Fibroblast of lung (primary cell): Measurements from ENCODE around the gene KIAA1549. TPM values are rescaled to one million over a fixed set of nuclear protein-coding genes. Genes with fewer than 3 reads are reported as not detected.

Experiments
- DNase-seq, 2 donors: peaks; one replicate each; pipeline versions ENCODE4 v3.0.0 to v3.0.0-alpha.2; 2010; ENCODE audit warnings: low read depth in 2 of 2
- H2AFZ ChIP-seq: 2 replicates; pipeline ENCODE4 v1.5.1; 2012; ENCODE audit warnings: low read length, control low read depth, inconsistent platforms
- H3K27ac ChIP-seq: 2 replicates; pipeline ENCODE4 v1.5.1; 2011; ENCODE audit warnings: low read length, control low read depth; ENCODE audit not compliant: insufficient read depth
- H3K27me3 ChIP-seq: 2 replicates; pipeline ENCODE4 v1.5.1; 2011; ENCODE audit warnings: mild to moderate bottlenecking, low read length; ENCODE audit not compliant: control insufficient read depth, insufficient read depth
- H3K36me3 ChIP-seq: 2 replicates; pipeline ENCODE4 v1.5.1; 2011; ENCODE audit warnings: low read length; ENCODE audit not compliant: control insufficient read depth, insufficient read depth
- H3K4me1 ChIP-seq: 2 replicates; pipeline ENCODE4 v1.5.1; 2011; ENCODE audit warnings: low read length; ENCODE audit not compliant: control insufficient read depth, insufficient read depth; ENCODE audit errors: extremely low read depth
- H3K4me2 ChIP-seq: 2 replicates; pipeline ENCODE4 v1.5.1; 2011; ENCODE audit warnings: low read length, control low read depth; ENCODE audit not compliant: insufficient read depth; ENCODE audit errors: extremely low read depth
- H3K4me3 ChIP-seq, 4 experiments: fragments of 200-600 bp in 1 of 4; sonication (generic) in 1 of 4; replicated peaks in 1 of 4; 2 replicates each; pipeline ENCODE4 v1.5.1; 2011 to 2016; ENCODE audit warnings: low read length in 4 of 4, low read depth in 3 of 4, mild to moderate bottlenecking in 3 of 4, control low read depth in 2 of 4, inconsistent platforms in 1 of 4, mixed read lengths in 1 of 4; ENCODE audit not compliant: insufficient read depth in 1 of 4; ENCODE audit errors: control extremely low read depth in 1 of 4
- H3K79me2 ChIP-seq: 2 replicates; pipeline ENCODE4 v1.5.1; 2012; ENCODE audit warnings: mild to moderate bottlenecking, low read length, inconsistent platforms; ENCODE audit not compliant: control insufficient read depth, insufficient read depth
- H3K9ac ChIP-seq: 2 replicates; pipeline ENCODE4 v1.5.1; 2011; ENCODE audit warnings: mild to moderate bottlenecking, low read length, control low read depth; ENCODE audit not compliant: insufficient read depth
- H3K9me3 ChIP-seq: 2 replicates; pipeline ENCODE4 v1.5.1; 2012; ENCODE audit warnings: low read depth, low read length; ENCODE audit not compliant: control insufficient read depth, insufficient read depth
- H4K20me1 ChIP-seq: 2 replicates; pipeline ENCODE4 v1.5.1; 2011; ENCODE audit warnings: low read length; ENCODE audit not compliant: control insufficient read depth, insufficient read depth; ENCODE audit errors: extremely low read depth
- EZH2 ChIP-seq: IDR thresholded peaks from 2 replicates; pipeline ENCODE4 v1.5.1; 2012; ENCODE audit warnings: low read length, control low read depth, mild to moderate bottlenecking; ENCODE audit errors: missing control alignments
- polyA plus RNA-seq, 2 donors: library from polyadenylated mRNA; depleted of rRNA in 1 of 2; stranded (reverse) in 1 of 2; unstranded in 1 of 2; fragments of >200 nt; gene quantifications; 2 replicates each; pipeline ENCODE4 v1.2.1, GENCODE V29; 2011 to 2012; ENCODE audit warnings: missing spikeins in 1 of 2
- total RNA-seq: library from RNA; depleted of rRNA; stranded (reverse); fragments of >200 nt; gene quantifications from 2 replicates; pipeline ENCODE4 v1.2.1, GENCODE V29; 2014
- TF ChIP-seq, protein P1 (sequence below), 2 donors: IDR thresholded peaks in 1 of 2; conservative IDR thresholded peaks in 1 of 2; 1 replicate in 1 of 2; 2 replicates in 1 of 2; pipeline ENCODE4 v1.5.1; 2011 to 2012; ENCODE audit warnings: low read length in 2 of 2, control low read depth in 1 of 2, inconsistent platforms in 1 of 2, low read depth in 1 of 2, mild to moderate bottlenecking in 1 of 2

KIAA1549 gene
- total and polyA plus RNA-seq, 2 donors (not counting 1 experiment from before 2014, with no cell fraction given): 0.48 to 0.66 TPM

DNA sequence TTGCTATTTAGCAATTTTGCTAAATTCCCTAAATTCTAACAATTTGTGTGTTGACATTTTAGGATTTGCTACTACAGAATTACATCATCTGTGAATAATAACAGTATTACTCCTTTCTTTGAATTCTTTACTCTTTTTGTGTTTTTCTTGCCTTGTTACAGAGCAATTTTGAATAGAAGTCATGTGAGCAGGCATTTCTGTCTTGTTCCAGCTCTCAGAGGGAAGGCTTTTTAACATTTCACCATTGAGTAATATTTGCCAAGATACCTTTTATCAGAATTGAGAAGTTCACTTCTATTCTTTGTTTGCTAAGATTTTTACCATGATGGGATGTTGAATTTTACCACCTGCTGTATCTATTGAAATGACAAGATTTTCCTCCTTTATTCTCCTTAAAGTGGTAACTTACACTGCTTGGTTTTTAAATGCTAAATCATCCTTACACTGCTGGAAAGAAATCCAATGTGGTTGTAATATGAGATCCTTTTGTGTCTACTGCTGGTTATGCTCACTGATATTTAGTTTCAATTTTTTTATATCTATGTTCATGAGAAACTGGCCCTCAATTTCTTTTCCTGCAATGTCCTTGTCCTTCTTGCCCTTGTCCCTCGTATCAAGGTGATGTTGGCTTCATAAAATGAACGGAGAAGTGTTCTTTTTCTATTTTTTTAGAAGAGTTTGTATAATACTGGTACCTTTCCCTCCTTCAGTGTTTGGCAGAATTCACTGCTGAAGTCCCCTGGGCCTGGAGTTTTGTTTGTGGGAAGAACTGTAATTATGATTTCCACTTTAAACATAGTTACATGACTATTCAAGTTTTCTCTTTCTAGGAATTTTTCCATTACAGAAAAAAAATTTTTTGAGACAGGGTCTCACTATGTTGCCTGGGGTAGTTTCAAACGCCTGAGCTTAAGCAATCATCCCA, 132.9 kb downstream of the KIAA1549 start:
- H3K4me2 ChIP-seq: no peak overlapping the region
- no peak for TF ChIP-seq EZH2
- TF ChIP-seq, protein P1, sequence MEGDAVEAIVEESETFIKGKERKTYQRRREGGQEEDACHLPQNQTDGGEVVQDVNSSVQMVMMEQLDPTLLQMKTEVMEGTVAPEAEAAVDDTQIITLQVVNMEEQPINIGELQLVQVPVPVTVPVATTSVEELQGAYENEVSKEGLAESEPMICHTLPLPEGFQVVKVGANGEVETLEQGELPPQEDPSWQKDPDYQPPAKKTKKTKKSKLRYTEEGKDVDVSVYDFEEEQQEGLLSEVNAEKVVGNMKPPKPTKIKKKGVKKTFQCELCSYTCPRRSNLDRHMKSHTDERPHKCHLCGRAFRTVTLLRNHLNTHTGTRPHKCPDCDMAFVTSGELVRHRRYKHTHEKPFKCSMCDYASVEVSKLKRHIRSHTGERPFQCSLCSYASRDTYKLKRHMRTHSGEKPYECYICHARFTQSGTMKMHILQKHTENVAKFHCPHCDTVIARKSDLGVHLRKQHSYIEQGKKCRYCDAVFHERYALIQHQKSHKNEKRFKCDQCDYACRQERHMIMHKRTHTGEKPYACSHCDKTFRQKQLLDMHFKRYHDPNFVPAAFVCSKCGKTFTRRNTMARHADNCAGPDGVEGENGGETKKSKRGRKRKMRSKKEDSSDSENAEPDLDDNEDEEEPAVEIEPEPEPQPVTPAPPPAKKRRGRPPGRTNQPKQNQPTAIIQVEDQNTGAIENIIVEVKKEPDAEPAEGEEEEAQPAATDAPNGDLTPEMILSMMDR (conservative IDR thresholded peaks at IDR 0.05 in 1 of 2, IDR thresholded peaks at IDR 0.05 in 1 of 2; ENCODE audit: low read depth in 1 of 2, low read length in 2 of 2): no peak
- no peak overlapping the region for H3K27ac ChIP-seq
- no peak overlapping the region for H2AFZ ChIP-seq
- no peaks in the 10 kb centered on the region for H3K36me3 ChIP-seq
- no peak overlapping the region for H3K4me3 ChIP-seq
- no peaks in the 10 kb centered on the region for H3K27me3 ChIP-seq
- H3K79me2 ChIP-seq: no peaks in the 10 kb centered on the region
- H3K9me3 ChIP-seq: no peaks in the 10 kb centered on the region
- peak; percentile 54 to 62 for DNase-seq
- H3K4me1 ChIP-seq: no peaks in the 10 kb centered on the region
- no peak overlapping the region for H3K9ac ChIP-seq
- H4K20me1 ChIP-seq: no peaks in the 10 kb centered on the region

DNA sequence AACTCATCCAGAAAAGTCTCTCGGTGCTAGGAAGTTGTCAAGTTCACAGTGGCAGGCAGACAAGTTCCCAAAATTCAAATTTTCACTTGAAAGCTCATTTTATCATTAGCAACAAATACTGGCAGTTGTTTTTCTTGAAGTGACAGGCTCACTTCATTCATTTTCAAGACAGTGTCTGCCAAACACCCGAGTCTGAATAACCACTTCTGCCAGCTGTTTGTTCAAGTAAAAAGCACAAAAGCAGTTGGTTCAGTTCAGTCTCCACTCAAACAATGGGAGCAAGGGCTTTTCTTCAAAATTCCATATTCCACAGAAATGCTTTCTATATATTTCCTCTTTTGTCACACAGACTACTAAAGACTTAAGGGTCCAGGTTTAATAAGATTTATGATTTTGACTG, 135.5 kb downstream of the KIAA1549 start:
- H4K20me1 ChIP-seq: no peaks in the 10 kb centered on the region
- no peak overlapping the region for H3K4me3 ChIP-seq
- H3K9me3 ChIP-seq: no peaks in the 10 kb centered on the region
- H2AFZ ChIP-seq: no peak overlapping the region
- no peaks in the 10 kb centered on the region for H3K36me3 ChIP-seq
- DNase-seq: no peak
- no peaks in the 10 kb centered on the region for H3K27me3 ChIP-seq
- TF ChIP-seq, protein P1 (conservative IDR thresholded peaks at IDR 0.05 in 1 of 2, IDR thresholded peaks at IDR 0.05 in 1 of 2; ENCODE audit: low read depth in 1 of 2, low read length in 2 of 2): no peak
- TF ChIP-seq EZH2: no peak
- H3K79me2 ChIP-seq: no peaks in the 10 kb centered on the region
- no peak overlapping the region for H3K9ac ChIP-seq
- H3K27ac ChIP-seq: no peak overlapping the region
- H3K4me1 ChIP-seq: no peaks in the 10 kb centered on the region
- H3K4me2 ChIP-seq: no peak overlapping the region

DNA sequence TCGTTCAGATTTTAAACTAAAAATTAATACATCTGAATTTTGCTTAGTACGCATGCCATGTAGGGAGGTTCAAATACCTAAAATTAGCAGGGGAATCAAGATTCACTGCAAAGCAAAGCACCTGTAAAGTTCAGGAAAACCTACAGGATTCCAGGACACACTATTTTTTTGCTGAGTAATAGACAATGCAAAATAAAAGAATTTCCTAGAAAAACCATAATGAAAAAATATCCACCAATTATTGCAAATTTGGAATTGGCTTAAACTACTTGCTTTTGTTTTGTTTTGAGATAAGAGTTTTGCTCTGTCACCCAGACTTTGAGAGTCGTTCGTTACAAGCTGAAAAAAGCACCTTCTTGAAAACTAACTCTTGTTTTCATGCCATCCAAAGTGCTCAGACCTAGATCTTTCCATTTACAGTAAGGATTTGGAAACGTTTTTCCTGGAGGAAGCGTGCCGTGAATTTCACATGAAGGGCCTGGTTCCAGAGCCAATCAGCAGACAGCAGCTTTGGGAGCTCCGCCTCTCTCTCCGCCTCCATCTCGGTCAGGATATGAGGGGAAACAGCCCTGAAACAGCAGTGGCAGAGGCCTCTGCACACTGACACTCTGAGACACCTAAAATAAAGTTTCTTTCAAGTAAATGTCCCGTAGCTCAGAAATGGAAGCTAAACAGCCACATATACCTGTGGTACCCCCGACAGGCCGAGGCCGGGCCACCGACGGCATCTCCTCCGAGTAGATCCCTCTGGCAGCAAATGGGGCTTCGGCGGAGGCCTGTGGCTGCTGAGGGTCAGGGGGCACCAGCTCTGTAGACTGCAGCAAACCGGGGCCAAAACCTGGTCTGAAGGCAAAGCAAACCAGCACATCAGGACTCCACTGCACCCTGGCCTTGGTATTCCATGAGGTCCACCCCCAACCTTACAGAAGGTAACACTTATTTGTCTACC, 137.3 kb downstream of the KIAA1549 start:
- Histone ChIP-seq H3K27ac (no peak overlapping the region), H3K4me1 (no peaks in the 10 kb centered on the region), H3K27me3 (no peaks in the 10 kb centered on the region), H3K36me3 (no peaks in the 10 kb centered on the region), H3K4me3 (no peak overlapping the region), H3K9me3 (no peaks in the 10 kb centered on the region), H3K4me2 (no peak overlapping the region), H3K79me2 (no peaks in the 10 kb centered on the region), H3K9ac (no peak overlapping the region), H4K20me1 (no peaks in the 10 kb centered on the region), H2AFZ (no peak overlapping the region)
- no peak for DNase-seq
- TF ChIP-seq EZH2: no peak
- TF ChIP-seq, protein P1 (conservative IDR thresholded peaks at IDR 0.05 in 1 of 2, IDR thresholded peaks at IDR 0.05 in 1 of 2; ENCODE audit: low read depth in 1 of 2, low read length in 2 of 2): no peak
